ENCODE results near the gene CMTM6. TPM values are rescaled to one million over a fixed set of nuclear protein-coding genes. Genes with fewer than 3 reads are reported as not detected.

CMTM6 gene
- total RNA-seq, 1 donor from 2014 or later, result 53.6 TPM

DNA sequence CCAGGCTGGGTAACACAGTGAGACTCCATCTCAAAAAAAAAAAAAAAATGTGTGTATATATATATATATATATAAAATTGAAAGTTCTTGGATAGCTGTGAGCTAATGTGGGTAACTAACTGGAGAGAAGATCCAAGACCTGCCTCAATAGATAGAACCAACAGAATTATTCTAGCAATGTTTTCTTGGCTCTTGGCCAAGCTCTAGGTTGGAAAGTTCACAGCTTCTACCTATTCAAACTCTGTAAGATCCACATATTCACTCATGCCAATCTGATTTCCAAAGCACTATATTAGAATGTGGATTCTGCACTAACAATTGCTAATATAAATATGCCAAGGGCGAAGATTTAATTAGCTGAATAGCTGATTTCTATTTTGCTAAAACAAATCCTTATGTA is 29.8 kb upstream of the CMTM6 start:
- peaks cover 5% of the 10 kb centered on the region for H4K20me1 ChIP-seq (ENCODE audit: insufficient read depth, low read length)
- Mint-ChIP-seq H3K27ac (ENCODE audit: unreplicated experiment) (no peak overlapping the region), H3K36me3 (ENCODE audit: low read depth, unreplicated experiment) (peaks cover 2% of the 10 kb centered on the region), H3K27me3 (ENCODE audit: low read depth, unreplicated experiment) (no peaks in the 10 kb centered on the region), H3K4me3 (ENCODE audit: unreplicated experiment) (no peak overlapping the region), H3K9me3 (ENCODE audit: unreplicated experiment) (no peaks in the 10 kb centered on the region), H3K4me1 (ENCODE audit: low read depth, unreplicated experiment) (peaks cover 5% of the 10 kb centered on the region)
- H2AFZ ChIP-seq (ENCODE audit: low read depth, low read length), result no peak overlapping the region
- TF ChIP-seq, protein P1, sequence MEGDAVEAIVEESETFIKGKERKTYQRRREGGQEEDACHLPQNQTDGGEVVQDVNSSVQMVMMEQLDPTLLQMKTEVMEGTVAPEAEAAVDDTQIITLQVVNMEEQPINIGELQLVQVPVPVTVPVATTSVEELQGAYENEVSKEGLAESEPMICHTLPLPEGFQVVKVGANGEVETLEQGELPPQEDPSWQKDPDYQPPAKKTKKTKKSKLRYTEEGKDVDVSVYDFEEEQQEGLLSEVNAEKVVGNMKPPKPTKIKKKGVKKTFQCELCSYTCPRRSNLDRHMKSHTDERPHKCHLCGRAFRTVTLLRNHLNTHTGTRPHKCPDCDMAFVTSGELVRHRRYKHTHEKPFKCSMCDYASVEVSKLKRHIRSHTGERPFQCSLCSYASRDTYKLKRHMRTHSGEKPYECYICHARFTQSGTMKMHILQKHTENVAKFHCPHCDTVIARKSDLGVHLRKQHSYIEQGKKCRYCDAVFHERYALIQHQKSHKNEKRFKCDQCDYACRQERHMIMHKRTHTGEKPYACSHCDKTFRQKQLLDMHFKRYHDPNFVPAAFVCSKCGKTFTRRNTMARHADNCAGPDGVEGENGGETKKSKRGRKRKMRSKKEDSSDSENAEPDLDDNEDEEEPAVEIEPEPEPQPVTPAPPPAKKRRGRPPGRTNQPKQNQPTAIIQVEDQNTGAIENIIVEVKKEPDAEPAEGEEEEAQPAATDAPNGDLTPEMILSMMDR (IDR thresholded peaks at IDR 0.05; ENCODE audit: insufficient read depth, low read depth, low read length), result no peak
- TF ChIP-seq EZH2 (IDR thresholded peaks at IDR 0.05; ENCODE audit: insufficient read depth, low read length), result no peak
- H3K27me3 ChIP-seq (ENCODE audit: insufficient read depth, low read length), result no peaks in the 10 kb centered on the region
- DNase-seq (ENCODE audit: low read depth), result no peak
- FAIRE-seq, result no peak
- no peak overlapping the region for H3K4me2 ChIP-seq (ENCODE audit: low read length)
- no peak overlapping the region for H3K9ac ChIP-seq (ENCODE audit: low read length)
- H3K4me3 ChIP-seq (ENCODE audit: insufficient read depth, low read depth, low read length), result no peak overlapping the region
- H3K4me1 ChIP-seq (ENCODE audit: insufficient read depth, low read length), result no peaks in the 10 kb centered on the region
- H3K9me3 ChIP-seq (ENCODE audit: insufficient read depth, low read depth, low read length), result no peaks in the 10 kb centered on the region
- H3K27ac ChIP-seq (ENCODE audit: low read depth, low read length), result no peak overlapping the region
- peaks cover 24% of the 10 kb centered on the region for H3K36me3 ChIP-seq (ENCODE audit: insufficient read depth, low read length)
- no peaks in the 10 kb centered on the region for H3K79me2 ChIP-seq (ENCODE audit: insufficient read depth, low read length)

DNA sequence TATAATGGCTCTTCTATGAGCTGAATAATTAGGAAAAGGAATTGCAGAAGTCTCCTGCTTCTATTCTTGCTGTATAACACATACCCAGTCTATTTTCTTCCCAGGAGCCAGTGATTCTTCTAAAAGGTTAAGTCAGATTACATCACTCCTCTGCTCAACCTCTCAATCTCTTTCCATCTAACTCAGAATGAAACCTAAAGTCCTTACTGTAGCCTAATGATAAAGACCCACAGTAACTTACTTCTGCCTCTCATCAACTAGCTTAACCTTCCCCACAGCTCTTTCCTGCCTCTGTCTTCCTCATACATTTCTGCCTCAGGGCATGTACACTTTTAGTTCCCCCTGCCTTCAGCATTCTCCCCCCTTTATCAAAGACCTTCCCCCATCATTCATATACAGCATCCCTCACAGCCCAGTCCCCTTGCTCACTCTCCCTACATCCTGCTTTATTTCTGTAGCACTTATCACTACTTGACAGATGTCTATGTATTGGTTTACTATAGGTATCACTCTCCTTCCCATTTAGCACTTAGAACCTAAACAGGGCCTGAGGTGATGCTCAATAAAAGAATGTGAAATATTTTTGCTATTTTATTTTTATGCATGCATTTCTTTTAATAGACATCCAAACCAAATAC is 28.5 kb upstream of the CMTM6 start:
- Mint-ChIP-seq H3K27ac (ENCODE audit: unreplicated experiment) (no peak overlapping the region), H3K9me3 (ENCODE audit: unreplicated experiment) (no peaks in the 10 kb centered on the region), H3K36me3 (ENCODE audit: low read depth, unreplicated experiment) (peaks cover 2% of the 10 kb centered on the region), H3K4me3 (ENCODE audit: unreplicated experiment) (no peak overlapping the region), H3K4me1 (ENCODE audit: low read depth, unreplicated experiment) (peaks cover 5% of the 10 kb centered on the region), H3K27me3 (ENCODE audit: low read depth, unreplicated experiment) (no peaks in the 10 kb centered on the region)
- DNase-seq (ENCODE audit: low read depth), result no peak
- peaks cover 32% of the 10 kb centered on the region for H3K36me3 ChIP-seq (ENCODE audit: insufficient read depth, low read length)
- no peaks in the 10 kb centered on the region for H3K4me1 ChIP-seq (ENCODE audit: insufficient read depth, low read length)
- H2AFZ ChIP-seq (ENCODE audit: low read depth, low read length), result no peak overlapping the region
- H3K4me3 ChIP-seq (ENCODE audit: insufficient read depth, low read depth, low read length), result no peak overlapping the region
- no peaks in the 10 kb centered on the region for H3K9me3 ChIP-seq (ENCODE audit: insufficient read depth, low read depth, low read length)
- TF ChIP-seq, protein P1 (IDR thresholded peaks at IDR 0.05; ENCODE audit: insufficient read depth, low read depth, low read length), result no peak
- no peak for TF ChIP-seq EZH2 (IDR thresholded peaks at IDR 0.05; ENCODE audit: insufficient read depth, low read length)
- H3K27me3 ChIP-seq (ENCODE audit: insufficient read depth, low read length), result no peaks in the 10 kb centered on the region
- H3K4me2 ChIP-seq (ENCODE audit: low read length), result no peak overlapping the region
- no peak overlapping the region for H3K9ac ChIP-seq (ENCODE audit: low read length)
- H4K20me1 ChIP-seq (ENCODE audit: insufficient read depth, low read length), result peaks cover 5% of the 10 kb centered on the region
- no peaks in the 10 kb centered on the region for H3K79me2 ChIP-seq (ENCODE audit: insufficient read depth, low read length)
- FAIRE-seq, result no peak
- no peak overlapping the region for H3K27ac ChIP-seq (ENCODE audit: low read depth, low read length)

DNA sequence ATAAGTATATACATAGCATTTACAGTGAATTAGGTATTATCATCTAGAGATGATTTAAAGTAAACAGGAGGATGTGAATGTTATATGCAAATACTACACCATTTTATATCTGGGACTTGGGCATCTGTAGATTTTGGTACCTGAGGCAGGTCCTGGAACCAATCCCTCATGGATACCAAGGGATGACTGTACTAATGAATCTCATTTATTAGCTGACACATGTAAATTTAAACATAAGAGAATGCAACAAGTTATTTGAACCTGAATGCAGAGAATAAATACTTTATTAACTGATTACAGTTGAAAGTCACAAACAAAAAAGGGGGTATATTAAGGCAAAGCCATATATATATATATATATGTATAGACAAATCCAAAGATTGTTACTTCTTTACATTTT is 23.1 kb upstream of the CMTM6 start:
- no peak for FAIRE-seq
- Histone ChIP-seq H4K20me1 (ENCODE audit: insufficient read depth, low read length) (no peaks in the 10 kb centered on the region), H3K36me3 (ENCODE audit: insufficient read depth, low read length) (peaks cover 34% of the 10 kb centered on the region), H3K4me1 (ENCODE audit: insufficient read depth, low read length) (no peaks in the 10 kb centered on the region), H3K79me2 (ENCODE audit: insufficient read depth, low read length) (no peaks in the 10 kb centered on the region), H3K9ac (ENCODE audit: low read length) (no peak overlapping the region), H3K4me2 (ENCODE audit: low read length) (no peak overlapping the region), H3K4me3 (ENCODE audit: insufficient read depth, low read depth, low read length) (no peak overlapping the region), H3K27ac (ENCODE audit: low read depth, low read length) (no peak overlapping the region), H3K27me3 (ENCODE audit: insufficient read depth, low read length) (no peaks in the 10 kb centered on the region), H3K9me3 (ENCODE audit: insufficient read depth, low read depth, low read length) (no peaks in the 10 kb centered on the region), H2AFZ (ENCODE audit: low read depth, low read length) (no peak overlapping the region)
- H3K27ac Mint-ChIP-seq (ENCODE audit: unreplicated experiment), result no peak overlapping the region
- no peaks in the 10 kb centered on the region for H3K9me3 Mint-ChIP-seq (ENCODE audit: unreplicated experiment)
- TF ChIP-seq EZH2 (IDR thresholded peaks at IDR 0.05; ENCODE audit: insufficient read depth, low read length), result no peak
- TF ChIP-seq, protein P1 (IDR thresholded peaks at IDR 0.05; ENCODE audit: insufficient read depth, low read depth, low read length), result no peak
- no peaks in the 10 kb centered on the region for H3K27me3 Mint-ChIP-seq (ENCODE audit: low read depth, unreplicated experiment)
- H3K4me1 Mint-ChIP-seq (ENCODE audit: low read depth, unreplicated experiment), result no peaks in the 10 kb centered on the region
- H3K4me3 Mint-ChIP-seq (ENCODE audit: unreplicated experiment), result no peak overlapping the region
- DNase-seq (ENCODE audit: low read depth), result no peak
- peaks cover 9% of the 10 kb centered on the region for H3K36me3 Mint-ChIP-seq (ENCODE audit: low read depth, unreplicated experiment)

Measured in astrocyte (in vitro differentiated cells and primary cell).